ACC112 (cell line): ENCODE data around the gene PDLIM3.
A peak's percentile ranks its signal among the peaks of the same experiment; 100 is the strongest.

ENCODE experiments used
- H2AFZ ChIP-seq: fragments of 200-600 bp; sonication (generic); one replicate; pipeline ENCODE4 v1.6.0; 2017; ENCODE audit warnings: antibody characterized with exemption, low read length; ENCODE audit not compliant: unreplicated experiment
- H3K27ac ChIP-seq: fragments of 200-600 bp; sonication (generic); 2 replicates; pipeline ENCODE4 v1.5.1; 2014; ENCODE audit warnings: low read depth, mild to moderate bottlenecking, antibody characterized with exemption, low read length, moderate library complexity
- H3K27me3 ChIP-seq: fragments of 200-600 bp; sonication (generic); 2 replicates; pipeline ENCODE4 v1.6.1; 2014; ENCODE audit warnings: mild to moderate bottlenecking, antibody characterized with exemption, low read length, moderate library complexity, mixed read lengths; ENCODE audit not compliant: insufficient read depth
- H3K36me3 ChIP-seq: fragments of 200-600 bp; sonication (generic); 2 replicates; pipeline ENCODE4 v1.6.1; 2016; ENCODE audit warnings: mild to moderate bottlenecking, antibody characterized with exemption, low read length, moderate library complexity, mixed read lengths; ENCODE audit not compliant: insufficient read depth
- H3K4me1 ChIP-seq: fragments of 200-600 bp; sonication (generic); one replicate; pipeline ENCODE4 v1.6.1; 2016; ENCODE audit warnings: low read length, mixed read lengths; ENCODE audit not compliant: insufficient read depth, unreplicated experiment, control insufficient read depth
- H3K4me3 ChIP-seq: fragments of 200-600 bp; sonication (generic); 2 replicates; pipeline ENCODE4 v1.5.1; 2014; ENCODE audit warnings: mild to moderate bottlenecking, low read depth, low read length
- H3K79me2 ChIP-seq: fragments of 200-600 bp; sonication (generic); one replicate; pipeline ENCODE4 v1.6.0; 2016; ENCODE audit warnings: low read length; ENCODE audit not compliant: control insufficient read depth, unreplicated experiment, insufficient read depth

The PDLIM3 gene

GRCh38 chr4:185534866-185535611 is at the start of gene PDLIM3:
PDLIM3 (minus strand) TSS chr4:185535507; CDS start chr4:185535434, 73 bp downstream.
- peak within 1 kb of the TSS; percentile 88 for H3K4me3 ChIP-seq
- H2AFZ ChIP-seq: peak within 1 kb of the TSS; percentile 99
- H3K36me3 ChIP-seq: no peaks in the 10 kb centered on the region
- peaks cover 7% of the 10 kb centered on the region for H3K4me1 ChIP-seq
- no peak within 1 kb of the TSS for H3K27ac ChIP-seq
- peaks cover 19% of the 10 kb centered on the region; the same call in 1 of the 2 replicates for H3K27me3 ChIP-seq
- no peaks in the 10 kb centered on the region for H3K79me2 ChIP-seq

- H3K27ac ChIP-seq: no peak overlapping the region
- H2AFZ ChIP-seq: no peak overlapping the region
- H3K4me3 ChIP-seq: no peak overlapping the region
- H3K27me3 ChIP-seq: no peaks in the 10 kb centered on the region
- H3K4me1 ChIP-seq: no peaks in the 10 kb centered on the region
- H3K36me3 ChIP-seq: no peaks in the 10 kb centered on the region
- H3K79me2 ChIP-seq: no peaks in the 10 kb centered on the region
Observed at GRCh38 chr4:185583813-185584212, 48.5 kb upstream of the PDLIM3 start.

GRCh38 chr4:185582651-185583400 is 47.5 kb upstream of the PDLIM3 start:
- H3K27me3 ChIP-seq: no peaks in the 10 kb centered on the region
- H3K36me3 ChIP-seq: no peaks in the 10 kb centered on the region
- H3K27ac ChIP-seq: no peak overlapping the region
- H3K79me2 ChIP-seq: no peaks in the 10 kb centered on the region
- no peaks in the 10 kb centered on the region for H3K4me1 ChIP-seq
- H2AFZ ChIP-seq: no peak overlapping the region
- no peak overlapping the region for H3K4me3 ChIP-seq

- Histone ChIP-seq H3K27me3 (no peaks in the 10 kb centered on the region), H3K4me1 (no peaks in the 10 kb centered on the region), H3K36me3 (no peaks in the 10 kb centered on the region), H3K4me3 (no peak overlapping the region), H3K27ac (no peak overlapping the region), H2AFZ (no peak overlapping the region), H3K79me2 (no peaks in the 10 kb centered on the region)
Observed at GRCh38 chr4:185580699-185581098, 45.4 kb upstream of the PDLIM3 start.

GRCh38 chr4:185578284-185578683 is 43.0 kb upstream of the PDLIM3 start:
- no peak overlapping the region for H2AFZ ChIP-seq
- H3K79me2 ChIP-seq: no peaks in the 10 kb centered on the region
- H3K36me3 ChIP-seq: no peaks in the 10 kb centered on the region
- peaks cover 8% of the 10 kb centered on the region for H3K4me1 ChIP-seq
- H3K27ac ChIP-seq: no peak overlapping the region
- H3K27me3 ChIP-seq: no peaks in the 10 kb centered on the region
- no peak overlapping the region for H3K4me3 ChIP-seq

GRCh38 chr4:185576962-185577950 is 41.9 kb upstream of the PDLIM3 start:
- Histone ChIP-seq H3K27ac (no peak overlapping the region), H3K36me3 (no peaks in the 10 kb centered on the region), H3K79me2 (no peaks in the 10 kb centered on the region), H3K4me1 (peaks cover 8% of the 10 kb centered on the region), H3K4me3 (no peak overlapping the region), H2AFZ (no peak overlapping the region), H3K27me3 (no peaks in the 10 kb centered on the region)

GRCh38 chr4:185576314-185576961 is 41.1 kb upstream of the PDLIM3 start:
- no peaks in the 10 kb centered on the region for H3K27me3 ChIP-seq
- no peaks in the 10 kb centered on the region for H3K79me2 ChIP-seq
- no peaks in the 10 kb centered on the region for H3K36me3 ChIP-seq
- H3K27ac ChIP-seq: no peak overlapping the region
- H2AFZ ChIP-seq: no peak overlapping the region
- no peak overlapping the region for H3K4me3 ChIP-seq
- H3K4me1 ChIP-seq: peaks cover 8% of the 10 kb centered on the region

GRCh38 chr4:185573651-185574199 is 38.4 kb upstream of the PDLIM3 start:
- Histone ChIP-seq H2AFZ (peak overlapping the region; percentile 93), H3K4me1 (peaks cover 8% of the 10 kb centered on the region), H3K4me3 (peak overlapping the region; percentile 5; the same call in 1 of the 2 replicates), H3K27ac (no peak overlapping the region), H3K27me3 (no peaks in the 10 kb centered on the region), H3K79me2 (no peaks in the 10 kb centered on the region), H3K36me3 (no peaks in the 10 kb centered on the region)

GRCh38 chr4:185570727-185571126 is 35.4 kb upstream of the PDLIM3 start:
- no peaks in the 10 kb centered on the region for H3K27me3 ChIP-seq
- peaks cover 24% of the 10 kb centered on the region for H3K4me1 ChIP-seq
- H3K79me2 ChIP-seq: no peaks in the 10 kb centered on the region
- no peak overlapping the region for H2AFZ ChIP-seq
- H3K27ac ChIP-seq: no peak overlapping the region
- no peaks in the 10 kb centered on the region for H3K36me3 ChIP-seq
- H3K4me3 ChIP-seq: no peak overlapping the region
